A673 (cell line): ENCODE measurements around the gene RBM11.

Source experiments
- EZH2 ChIP-seq: fragments of 200-600 bp; sonication (generic); IDR thresholded peaks from 2 replicates; pipeline ENCODE4 v1.6.1; 2017; ENCODE audit warnings: borderline replicate concordance, low read depth, mild to moderate bottlenecking, mixed read lengths, antibody characterized with exemption, low read length; ENCODE audit not compliant: poor library complexity, severe bottlenecking
- TF ChIP-seq, protein P1 (sequence below): fragments of 300-800, 200-600 bp; sonication (generic); conservative IDR thresholded peaks from 2 replicates; pipeline ENCODE4 v1.5.1; 2017; ENCODE audit warnings: low read depth, mild to moderate bottlenecking, antibody characterized with exemption, low read length, moderate library complexity, mixed read lengths

- TF ChIP-seq, protein P1, sequence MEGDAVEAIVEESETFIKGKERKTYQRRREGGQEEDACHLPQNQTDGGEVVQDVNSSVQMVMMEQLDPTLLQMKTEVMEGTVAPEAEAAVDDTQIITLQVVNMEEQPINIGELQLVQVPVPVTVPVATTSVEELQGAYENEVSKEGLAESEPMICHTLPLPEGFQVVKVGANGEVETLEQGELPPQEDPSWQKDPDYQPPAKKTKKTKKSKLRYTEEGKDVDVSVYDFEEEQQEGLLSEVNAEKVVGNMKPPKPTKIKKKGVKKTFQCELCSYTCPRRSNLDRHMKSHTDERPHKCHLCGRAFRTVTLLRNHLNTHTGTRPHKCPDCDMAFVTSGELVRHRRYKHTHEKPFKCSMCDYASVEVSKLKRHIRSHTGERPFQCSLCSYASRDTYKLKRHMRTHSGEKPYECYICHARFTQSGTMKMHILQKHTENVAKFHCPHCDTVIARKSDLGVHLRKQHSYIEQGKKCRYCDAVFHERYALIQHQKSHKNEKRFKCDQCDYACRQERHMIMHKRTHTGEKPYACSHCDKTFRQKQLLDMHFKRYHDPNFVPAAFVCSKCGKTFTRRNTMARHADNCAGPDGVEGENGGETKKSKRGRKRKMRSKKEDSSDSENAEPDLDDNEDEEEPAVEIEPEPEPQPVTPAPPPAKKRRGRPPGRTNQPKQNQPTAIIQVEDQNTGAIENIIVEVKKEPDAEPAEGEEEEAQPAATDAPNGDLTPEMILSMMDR, result no peak
- no peak for TF ChIP-seq EZH2
Observed at GRCh38 chr21:14236180-14236579, 20.2 kb downstream of the RBM11 start.
